Vagina (tissue), 2 donors: Measurements from ENCODE around the gene TMEM269.

Source experiments
- POLR2A ChIP-seq, 2 donors: fragments of 450-650 bp; IDR thresholded peaks; one replicate each; pipeline ENCODE4 v1.6.1; 2017; ENCODE audit warnings: antibody characterized with exemption in 2 of 2, mild to moderate bottlenecking in 2 of 2, moderate library complexity in 2 of 2
- POLR2AphosphoS5 ChIP-seq, 2 donors: sonication (generic); formaldehyde crosslinking; IDR thresholded peaks; one replicate each; pipeline ENCODE4 v1.9.0; 2017; ENCODE audit warnings: antibody characterized with exemption in 2 of 2, mild to moderate bottlenecking in 2 of 2, low read depth in 1 of 2; ENCODE audit not compliant: insufficient read depth in 1 of 2
- TF ChIP-seq, protein P1 (sequence below), 3 experiments: fragments of 450-650 bp in 2 of 3; fragments of 200-600 bp in 1 of 3; sonication (generic) in 1 of 3; IDR thresholded peaks; one replicate each; pipeline ENCODE4 v1.5.1; 2017 to 2019; ENCODE audit warnings: antibody characterized with exemption in 3 of 3, mild to moderate bottlenecking in 2 of 3, moderate library complexity in 2 of 3

DNA sequence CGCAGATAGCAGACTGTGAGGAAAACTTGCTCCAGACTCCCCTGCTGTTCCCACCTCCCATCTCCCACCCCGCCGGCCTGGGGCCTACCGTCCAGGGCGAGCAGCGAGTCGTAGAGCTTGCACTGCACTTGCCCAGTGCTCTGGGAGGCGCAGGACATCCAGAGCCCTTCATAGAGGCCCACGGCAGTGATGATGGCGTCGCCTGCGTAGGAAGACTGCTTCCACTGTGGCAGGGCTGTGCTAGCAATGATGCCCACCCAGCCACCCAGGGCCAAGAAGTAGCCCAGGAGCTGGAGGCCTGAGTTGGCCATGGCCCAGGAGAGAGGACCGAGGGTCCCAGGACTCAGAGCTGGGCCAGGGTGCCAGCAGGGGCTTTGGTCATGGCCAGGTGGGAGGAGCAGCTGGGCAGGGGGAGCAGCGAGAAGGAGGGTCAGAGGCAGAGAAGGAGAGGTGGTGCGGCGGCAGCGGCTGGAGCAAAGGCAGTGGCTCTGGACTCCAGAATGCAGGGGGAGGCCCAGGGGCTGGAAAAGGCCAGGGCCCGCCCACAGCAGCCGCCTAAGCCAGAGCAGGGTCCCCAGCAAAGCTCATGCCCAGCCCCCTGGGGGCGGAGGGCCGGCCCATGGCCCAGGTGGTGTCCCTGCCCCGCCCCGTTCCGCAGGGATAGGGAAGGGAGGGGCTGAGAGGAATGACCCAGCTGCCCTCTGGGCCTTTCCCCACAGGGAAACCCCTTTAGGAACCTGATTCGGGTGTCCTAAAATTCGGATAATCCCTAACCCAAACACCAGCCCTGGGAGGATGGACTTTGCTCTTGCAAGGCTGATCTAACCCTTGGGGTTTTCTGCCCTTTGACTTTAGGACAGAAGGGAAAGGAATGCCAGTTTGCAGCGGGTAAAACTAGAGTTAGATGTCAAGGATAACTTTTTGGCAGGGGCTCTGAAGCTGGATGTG is 44.8 kb upstream of the TMEM269 start, which contains the start of gene CLDN19:
- TF ChIP-seq, protein P1, sequence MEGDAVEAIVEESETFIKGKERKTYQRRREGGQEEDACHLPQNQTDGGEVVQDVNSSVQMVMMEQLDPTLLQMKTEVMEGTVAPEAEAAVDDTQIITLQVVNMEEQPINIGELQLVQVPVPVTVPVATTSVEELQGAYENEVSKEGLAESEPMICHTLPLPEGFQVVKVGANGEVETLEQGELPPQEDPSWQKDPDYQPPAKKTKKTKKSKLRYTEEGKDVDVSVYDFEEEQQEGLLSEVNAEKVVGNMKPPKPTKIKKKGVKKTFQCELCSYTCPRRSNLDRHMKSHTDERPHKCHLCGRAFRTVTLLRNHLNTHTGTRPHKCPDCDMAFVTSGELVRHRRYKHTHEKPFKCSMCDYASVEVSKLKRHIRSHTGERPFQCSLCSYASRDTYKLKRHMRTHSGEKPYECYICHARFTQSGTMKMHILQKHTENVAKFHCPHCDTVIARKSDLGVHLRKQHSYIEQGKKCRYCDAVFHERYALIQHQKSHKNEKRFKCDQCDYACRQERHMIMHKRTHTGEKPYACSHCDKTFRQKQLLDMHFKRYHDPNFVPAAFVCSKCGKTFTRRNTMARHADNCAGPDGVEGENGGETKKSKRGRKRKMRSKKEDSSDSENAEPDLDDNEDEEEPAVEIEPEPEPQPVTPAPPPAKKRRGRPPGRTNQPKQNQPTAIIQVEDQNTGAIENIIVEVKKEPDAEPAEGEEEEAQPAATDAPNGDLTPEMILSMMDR (IDR thresholded peaks at IDR 0.05): no peak
- TF ChIP-seq POLR2A (IDR thresholded peaks at IDR 0.05) (no peak), POLR2AphosphoS5 (IDR thresholded peaks at IDR 0.05; ENCODE audit: insufficient read depth in 1 of 2, low read depth in 1 of 2) (no peak)
